Pancreas (tissue), 10 donors: ENCODE results near the gene MMP2. TPM values are rescaled to one million over a fixed set of nuclear protein-coding genes. Genes with fewer than 3 reads are reported as not detected.

Source experiments
- ATAC-seq, 4 donors: fragments of 200-7000 bp; cut with Tn5 transposase; one replicate each; pipeline versions ENCODE4 v1.8.0 to v1.9.1; 2020; ENCODE audit warnings: mild to moderate bottlenecking in 4 of 4, moderate library complexity in 4 of 4
- DNase-seq, 6 donors: peaks; one replicate each; pipeline ENCODE4 v3.0.0-alpha.2; 2020
- FAIRE-seq: peaks from 2 replicates; lab custom pipeline; 2012; peaks lifted over from hg19 to GRCh38; lab: Jason Lieb, UNC
- H3K27ac ChIP-seq, 4 donors: fragments of 200-600 bp; sonication (generic); 1 replicate in 3 of 4; 2 replicates in 1 of 4; pipeline versions ENCODE4 v1.5.0 to v1.8.0; 2020
- H3K27me3 ChIP-seq, 4 donors: fragments of 200-600 bp; one replicate each; pipeline ENCODE4 v1.8.0; 2021
- H3K36me3 ChIP-seq, 3 donors: fragments of 200-600 bp; sonication (generic) in 1 of 3; one replicate each; pipeline versions ENCODE4 v1.5.0 to v1.8.0; 2020 to 2021
- H3K4me1 ChIP-seq, 3 donors: fragments of 200-600 bp; one replicate each; pipeline ENCODE4 v1.8.0; 2021
- H3K4me3 ChIP-seq, 4 donors: fragments of 200-600 bp; sonication (generic) in 2 of 4; one replicate each; pipeline versions ENCODE4 v1.5.0 to v1.8.0; 2020 to 2021
- H3K9me3 ChIP-seq, 4 donors: fragments of 200-600 bp; one replicate each; pipeline ENCODE4 v1.8.0; 2021
- WGBS, 2 donors: extraction: QIAGEN DNeasy Blood & Tissue Kit; methylation state at CpG; one replicate each; pipeline ENCODE4 v1.1.7; 2013; 5-methylcytosine and 5-hydroxymethylcytosine counted together
- intact Hi-C, 3 donors: fragments of 100-400 bp; cut with DNase I; formaldehyde crosslinking; loops; one replicate each; pipeline versions ENCODE4 v1.11.1 to v1.14.2; 2022
- polyA plus RNA-seq, 2 donors: library from polyadenylated mRNA; stranded (reverse); fragments of 200-250 nt; gene quantifications; one replicate each; pipeline ENCODE4 v1.2.3, GENCODE V29; 2013
- total RNA-seq, 6 donors: library from RNA; stranded (reverse); fragmentation: NEBNext Ultra II Directional in 4 of 6; extraction: Animal tissue kit (Norgen Biotek cat#: 25700) in 4 of 6; gene quantifications; one replicate each; pipeline versions ENCODE4 v1.2.1 to v1.2.4, GENCODE V29; 2021 to 2023
- TF ChIP-seq, protein P1 (sequence below), 4 donors: fragments of 200-600 bp; sonication (generic) in 3 of 4; IDR thresholded peaks; one replicate each; pipeline versions ENCODE4 v1.5.0 to v1.8.0; 2021; ENCODE audit warnings: antibody characterized with exemption in 4 of 4
- donor health status: healthy with polysubstance abuse.
- donor health status: DM: no; HTN: no; CAD: no; lungs with moderate emphysema.
- donor health status: DM: no; HTN: no; CAD: no.
- donor health status: control.
- donor health status: control.
- donor health status: Bipolar disorder and iron deficiency.
- donor health status: DM: yes; HTN: yes; CAD: no.
- donor health status: DM: no; HTN: no; CAD: no.
- donor health status: DM: no; HTN: no; CAD: no.
- donor health status: DM: yes; HTN: yes; CAD: no.

Gene MMP2
- total and polyA plus RNA-seq, 8 donors, result 6.5 to 108 (median 13.2) TPM

- Histone ChIP-seq H3K27ac (no peak overlapping the region), H3K27me3 (peaks cover 0 to 3% (median under 1%) of the 10 kb centered on the region in 4 donors), H3K4me1 (no peaks in the 10 kb centered on the region), H3K4me3 (no peak overlapping the region), H3K9me3 (no peaks in the 10 kb centered on the region), H3K36me3 (no peaks in the 10 kb centered on the region)
- FAIRE-seq, result no peak
- TF ChIP-seq, protein P1, sequence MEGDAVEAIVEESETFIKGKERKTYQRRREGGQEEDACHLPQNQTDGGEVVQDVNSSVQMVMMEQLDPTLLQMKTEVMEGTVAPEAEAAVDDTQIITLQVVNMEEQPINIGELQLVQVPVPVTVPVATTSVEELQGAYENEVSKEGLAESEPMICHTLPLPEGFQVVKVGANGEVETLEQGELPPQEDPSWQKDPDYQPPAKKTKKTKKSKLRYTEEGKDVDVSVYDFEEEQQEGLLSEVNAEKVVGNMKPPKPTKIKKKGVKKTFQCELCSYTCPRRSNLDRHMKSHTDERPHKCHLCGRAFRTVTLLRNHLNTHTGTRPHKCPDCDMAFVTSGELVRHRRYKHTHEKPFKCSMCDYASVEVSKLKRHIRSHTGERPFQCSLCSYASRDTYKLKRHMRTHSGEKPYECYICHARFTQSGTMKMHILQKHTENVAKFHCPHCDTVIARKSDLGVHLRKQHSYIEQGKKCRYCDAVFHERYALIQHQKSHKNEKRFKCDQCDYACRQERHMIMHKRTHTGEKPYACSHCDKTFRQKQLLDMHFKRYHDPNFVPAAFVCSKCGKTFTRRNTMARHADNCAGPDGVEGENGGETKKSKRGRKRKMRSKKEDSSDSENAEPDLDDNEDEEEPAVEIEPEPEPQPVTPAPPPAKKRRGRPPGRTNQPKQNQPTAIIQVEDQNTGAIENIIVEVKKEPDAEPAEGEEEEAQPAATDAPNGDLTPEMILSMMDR (IDR thresholded peaks at IDR 0.05), result no peak
- WGBS, 2 donors, result 63 to 76% methylated on average over 3 of the region's 3 CpGs
- DNase-seq, result no peak
- intact Hi-C loops, result no loop called here
- ATAC-seq, result no peak
These were observed 42.4 kb upstream of the MMP2 start for GRCh38 chr16:55436587-55436986.

DNA sequence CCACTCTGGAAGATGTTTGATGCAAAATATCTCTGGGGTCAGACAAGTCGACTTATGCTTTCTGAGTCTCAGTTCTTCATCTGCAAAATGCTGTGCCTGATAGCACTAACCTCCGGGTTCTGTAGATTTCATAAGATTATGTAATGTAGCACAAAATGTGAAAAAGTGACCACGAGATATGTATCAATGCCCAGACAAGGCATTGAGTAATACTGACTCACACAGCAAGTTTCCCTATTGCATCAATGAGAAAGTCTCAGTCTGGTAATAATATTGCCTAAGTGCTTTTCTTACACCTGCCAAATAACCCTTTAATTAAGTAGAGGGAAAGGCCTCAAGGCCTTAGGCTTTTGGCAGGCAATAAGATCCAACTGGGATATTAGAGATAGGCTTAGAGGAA, 41.4 kb upstream of the MMP2 start:
- Histone ChIP-seq H3K27ac (no peak overlapping the region), H3K4me1 (no peaks in the 10 kb centered on the region), H3K27me3 (peaks cover 0 to 3% (median 0%) of the 10 kb centered on the region in 4 donors), H3K36me3 (no peaks in the 10 kb centered on the region), H3K9me3 (no peaks in the 10 kb centered on the region), H3K4me3 (no peak overlapping the region)
- intact Hi-C loops, result no loop called here
- TF ChIP-seq, protein P1 (IDR thresholded peaks at IDR 0.05), result no peak
- 52 to 60% methylated on average over 3 of the region's 3 CpGs for WGBS, 2 donors
- ATAC-seq (peak in 3 of 4 donors; percentile 26 to 64 (median 55)), DNase-seq (no peak), FAIRE-seq (no peak)

GRCh38 chr16:55438281-55438680, 40.7 kb upstream of the MMP2 start:
- no peak overlapping the region for H3K4me3 ChIP-seq
- no peaks in the 10 kb centered on the region for H3K9me3 ChIP-seq
- intact Hi-C loops, result no loop called here
- H3K27me3 ChIP-seq, result peaks cover 0 to 3% (median 0%) of the 10 kb centered on the region in 4 donors
- DNase-seq (no peak), FAIRE-seq (no peak), ATAC-seq (no peak)
- no peaks in the 10 kb centered on the region for H3K36me3 ChIP-seq
- H3K4me1 ChIP-seq, result no peaks in the 10 kb centered on the region
- no peak overlapping the region for H3K27ac ChIP-seq
- TF ChIP-seq, protein P1 (IDR thresholded peaks at IDR 0.05), result no peak

DNA sequence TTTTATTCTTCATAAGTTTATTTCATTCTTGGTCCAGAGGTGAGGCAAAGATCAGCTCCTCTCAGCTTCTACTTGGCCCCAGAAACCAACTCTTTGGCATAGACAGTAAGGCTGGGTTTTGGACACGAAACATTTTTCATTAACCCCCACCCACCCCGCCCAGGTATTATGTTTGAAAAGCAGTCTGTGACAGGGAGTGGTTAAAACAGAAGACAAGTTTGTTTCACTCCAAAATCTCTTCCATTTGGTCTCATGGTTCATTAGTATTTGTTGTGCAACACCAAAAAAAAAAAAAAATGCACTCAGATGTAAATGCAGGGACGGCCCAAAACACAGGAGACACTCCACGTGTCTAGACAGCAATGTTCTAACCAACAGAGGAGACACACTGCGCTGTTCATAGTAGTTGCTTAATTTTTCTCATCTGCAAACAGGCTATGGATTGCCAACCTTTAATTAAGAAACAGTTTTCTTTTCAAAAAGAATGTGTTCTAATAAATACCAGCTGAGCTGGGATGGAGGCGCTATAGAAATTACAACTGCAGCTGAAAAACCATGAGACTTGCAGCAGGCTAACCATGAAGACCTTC, 39.8 kb upstream of the MMP2 start:
- H3K4me1 ChIP-seq, result no peaks in the 10 kb centered on the region
- H3K36me3 ChIP-seq, result no peaks in the 10 kb centered on the region
- peak in 2 of 4 donors; percentile 24 to 39 for ATAC-seq
- H3K4me3 ChIP-seq, result no peak overlapping the region
- intact Hi-C loops, result no loop called here
- WGBS, 2 donors, result 76 to 80% methylated on average over 6 of the region's 6 CpGs
- peaks cover 0 to 3% (median 0%) of the 10 kb centered on the region in 4 donors for H3K27me3 ChIP-seq
- DNase-seq, result no peak
- TF ChIP-seq, protein P1 (IDR thresholded peaks at IDR 0.05), result no peak
- FAIRE-seq, result no peak
- H3K27ac ChIP-seq, result no peak overlapping the region
- no peaks in the 10 kb centered on the region for H3K9me3 ChIP-seq
